CMK (cell line): Measurements from ENCODE around the gene ENTR1.
"Not testable (repeated sequence)": the region's sequence is repeated elsewhere in the genome, so short reads cannot be mapped to it uniquely, and the experiment has no call there.

ENCODE experiments used
- DNase-seq: peaks from one replicate; pipeline ENCODE4 v3.0.0-alpha.2; 2010; ENCODE audit warnings: low read depth

Gene ENTR1

GRCh38 chr9:136438548-136439480 is 28.4 kb upstream of the ENTR1 start:
- peak; percentile 12 for DNase-seq

- DNase-seq, result no peak
Measured at GRCh38 chr9:136437839-136438547, 27.6 kb upstream of the ENTR1 start.

- DNase-seq, result no peak
Measured at GRCh38 chr9:136437430-136437829, 27.0 kb upstream of the ENTR1 start.

GRCh38 chr9:136436055-136436634 is 25.7 kb upstream of the ENTR1 start:
- DNase-seq, result no peak

- no peak for DNase-seq
Measured at GRCh38 chr9:136434580-136435169, 24.3 kb upstream of the ENTR1 start.

GRCh38 chr9:136433849-136434579 is 23.6 kb upstream of the ENTR1 start:
- no peak for DNase-seq

- DNase-seq, result no peak
Measured at GRCh38 chr9:136433043-136433715, 22.8 kb upstream of the ENTR1 start.

- DNase-seq, result no peak
Measured at GRCh38 chr9:136432591-136432990, 22.2 kb upstream of the ENTR1 start.

- DNase-seq, result no peak
Measured at GRCh38 chr9:136431782-136432350, 21.5 kb upstream of the ENTR1 start.

GRCh38 chr9:136430588-136431234 is 20.3 kb upstream of the ENTR1 start:
- no peak for DNase-seq

- DNase-seq, result no peak
Measured at GRCh38 chr9:136429683-136430491, 19.5 kb upstream of the ENTR1 start.

GRCh38 chr9:136429075-136429628 is 18.7 kb upstream of the ENTR1 start:
- DNase-seq, result no peak

- no peak for DNase-seq
Measured at GRCh38 chr9:136426787-136427186, 16.4 kb upstream of the ENTR1 start.

GRCh38 chr9:136425367-136425766 is 15.0 kb upstream of the ENTR1 start:
- not testable (repeated sequence) for DNase-seq

GRCh38 chr9:136424750-136425362 is 14.4 kb upstream of the ENTR1 start:
- no peak for DNase-seq

GRCh38 chr9:136423432-136424146 is 13.2 kb upstream of the ENTR1 start:
- no peak for DNase-seq

GRCh38 chr9:136422876-136423275 is 12.5 kb upstream of the ENTR1 start:
- DNase-seq, result no peak

- DNase-seq, result no peak
Measured at GRCh38 chr9:136421791-136422190, 11.4 kb upstream of the ENTR1 start.
